Measurements from ENCODE around the gene CD164. TPM values are rescaled to one million over a fixed set of nuclear protein-coding genes. Genes with fewer than 3 reads are reported as not detected.
A peak's percentile ranks its signal among the peaks of the same experiment; 100 is the strongest.

The CD164 gene
- polyA plus RNA-seq, 1 of the 3 experiments (the other 2 are of a cell fraction) = 83.4 TPM

GRCh38 chr6:109381747-109382575 is at the start of gene CD164 (continued):
- peak; percentile 6; the same call in 1 of the 2 replicates for TF ChIP-seq REST (IDR thresholded peaks at IDR 0.05; ENCODE audit: low read depth, low read length)
- TF ChIP-seq CHD2 (IDR thresholded peaks at IDR 0.05; ENCODE audit: low read length, partially characterized antibody) = peak; percentile 67
- TF ChIP-seq SIN3A (IDR thresholded peaks at IDR 0.05; ENCODE audit: borderline replicate concordance, low read depth, low read length) = peak; percentile 71; the same call in 1 of the 2 replicates
- TF ChIP-seq GATA2 (CRISPR knock-in tag; IDR thresholded peaks at IDR 0.05) = no peak
- TF ChIP-seq ZBTB33 (IDR thresholded peaks at IDR 0.05; ENCODE audit: borderline replicate concordance, low read depth) = peak; percentile 11; the same call in 1 of the 2 replicates
- TF ChIP-seq NFIC (IDR thresholded peaks at IDR 0.05; ENCODE audit: borderline replicate concordance) = no peak

DNA sequence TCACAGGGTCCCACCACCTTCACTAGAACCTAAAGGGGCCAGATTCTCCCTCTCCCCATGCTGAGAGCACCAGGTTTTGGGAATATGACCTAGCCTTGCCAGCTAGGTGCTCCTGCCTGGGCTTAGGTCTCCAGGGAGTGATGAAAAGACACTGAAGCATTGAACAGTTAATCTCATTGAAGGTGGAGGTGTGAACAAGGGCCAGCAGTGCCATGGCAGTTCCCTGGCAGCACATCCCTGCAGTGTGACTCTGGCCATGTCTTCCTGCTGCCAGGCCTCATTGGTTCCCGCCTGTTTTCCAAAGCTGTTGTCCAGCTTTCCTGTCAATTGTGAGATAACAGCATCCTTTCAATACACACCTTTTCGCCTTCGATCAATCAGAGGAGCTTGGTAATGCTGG is 47.2 kb upstream of the CD164 start:
- H3K4me1 ChIP-seq (ENCODE audit: control insufficient read depth in 1 of 2, insufficient read depth in 2 of 2, low read depth in 1 of 2, low read length in 1 of 2) = peaks cover 0 to 3% of the 10 kb centered on the region in 2 experiments; a peak in 1 of 4 replicates
- POLR2A ChIA-PET = no interaction called here

More for the DNA sequence above, 47.2 kb upstream of the CD164 start:
- Histone ChIP-seq H3K36me3 (replicated peaks in 1 of 2; ENCODE audit: control insufficient read depth in 1 of 2, insufficient read depth in 2 of 2, low read length in 1 of 2) (no peaks in the 10 kb centered on the region), H3K4me2 (no peak overlapping the region), H2AFZ (ENCODE audit: low read depth) (no peak overlapping the region), H3K79me2 (ENCODE audit: insufficient read depth) (no peaks in the 10 kb centered on the region), H3K9me2 (no peaks in the 10 kb centered on the region), H3K27me3 (ENCODE audit: insufficient read depth) (no peaks in the 10 kb centered on the region), H3F3A (replicated peaks; ENCODE audit: insufficient read depth) (no peaks in the 10 kb centered on the region), H3K9me3 (no peaks in the 10 kb centered on the region), H4K20me1 (ENCODE audit: insufficient read depth) (no peaks in the 10 kb centered on the region), H3K4me3 (ENCODE audit: low read depth in 2 of 2, low read length in 1 of 2) (no peak overlapping the region), H3K27ac (ENCODE audit: low read depth in 2 of 2, low read length in 1 of 2) (no peak overlapping the region), H3K9ac (no peak overlapping the region)
- CTCF ChIA-PET = interaction anchor here (1.0 to 2.9 kb wide), 3 partner anchors 9 to 46 kb away, joined by 3 to 10 read pairs (median 5); partner anchors contain the start of genes CD164, PPIL6 and SMPD2
- 92% methylated on average over 3 of the region's 3 CpGs for WGBS (ENCODE audit: low lambda C conversion rate)
- TF ChIP-seq SIN3A (IDR thresholded peaks at IDR 0.05; ENCODE audit: borderline replicate concordance, low read depth, low read length) = no peak
- TF ChIP-seq POLR2AphosphoS5 (IDR thresholded peaks at IDR 0.05; ENCODE audit: low read depth, low read length) = no peak
- TF ChIP-seq, protein P1, sequence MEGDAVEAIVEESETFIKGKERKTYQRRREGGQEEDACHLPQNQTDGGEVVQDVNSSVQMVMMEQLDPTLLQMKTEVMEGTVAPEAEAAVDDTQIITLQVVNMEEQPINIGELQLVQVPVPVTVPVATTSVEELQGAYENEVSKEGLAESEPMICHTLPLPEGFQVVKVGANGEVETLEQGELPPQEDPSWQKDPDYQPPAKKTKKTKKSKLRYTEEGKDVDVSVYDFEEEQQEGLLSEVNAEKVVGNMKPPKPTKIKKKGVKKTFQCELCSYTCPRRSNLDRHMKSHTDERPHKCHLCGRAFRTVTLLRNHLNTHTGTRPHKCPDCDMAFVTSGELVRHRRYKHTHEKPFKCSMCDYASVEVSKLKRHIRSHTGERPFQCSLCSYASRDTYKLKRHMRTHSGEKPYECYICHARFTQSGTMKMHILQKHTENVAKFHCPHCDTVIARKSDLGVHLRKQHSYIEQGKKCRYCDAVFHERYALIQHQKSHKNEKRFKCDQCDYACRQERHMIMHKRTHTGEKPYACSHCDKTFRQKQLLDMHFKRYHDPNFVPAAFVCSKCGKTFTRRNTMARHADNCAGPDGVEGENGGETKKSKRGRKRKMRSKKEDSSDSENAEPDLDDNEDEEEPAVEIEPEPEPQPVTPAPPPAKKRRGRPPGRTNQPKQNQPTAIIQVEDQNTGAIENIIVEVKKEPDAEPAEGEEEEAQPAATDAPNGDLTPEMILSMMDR (IDR thresholded peaks at IDR 0.05) = no peak
- TF ChIP-seq TAF1 (IDR thresholded peaks at IDR 0.05; ENCODE audit: borderline replicate concordance, low read depth, low read length) = no peak
- no peak for TF ChIP-seq FOSL2 (IDR thresholded peaks at IDR 0.05; ENCODE audit: borderline replicate concordance, low read depth)
- TF ChIP-seq RCOR1 (IDR thresholded peaks at IDR 0.05; ENCODE audit: low read length) = no peak
- TF ChIP-seq SMC3 (IDR thresholded peaks at IDR 0.05; ENCODE audit: low read depth, low read length) = no peak
- no peak for DNase-seq
